HL-60 (cell line): ENCODE results near the gene NRP1.

Experiments
- DNase-seq, 2 experiments: peaks; one replicate each; pipeline ENCODE4 v3.0.0-alpha.2; 2010 to 2020; ENCODE audit warnings: low read depth in 1 of 2, low spot score in 1 of 2
- H3K27ac ChIP-seq: fragments of 250-450 bp; sonication (Bioruptor Pico); replicated peaks from 2 replicates; pipeline ENCODE4 v1.5.1; 2020; ENCODE audit warnings: mild to moderate bottlenecking, moderate library complexity
- H3K27me3 ChIP-seq: fragments of 250-450 bp; sonication (Bioruptor Pico); 2 replicates; pipeline ENCODE4 v1.5.1; 2021; ENCODE audit warnings: mild to moderate bottlenecking, moderate library complexity; ENCODE audit not compliant: insufficient read depth, poor library complexity, severe bottlenecking
- H3K4me3 ChIP-seq: replicated peaks from 2 replicates; pipeline ENCODE4 v1.5.1; 2011; ENCODE audit warnings: mild to moderate bottlenecking, control low read depth, low read length; ENCODE audit not compliant: insufficient read depth
- GABPA ChIP-seq: IDR thresholded peaks from 2 replicates; pipeline ENCODE4 v1.6.1; 2012; ENCODE audit warnings: low read depth
- POLR2AphosphoS5 ChIP-seq: IDR thresholded peaks from 2 replicates; pipeline ENCODE4 v1.6.1; 2012; ENCODE audit warnings: low read depth
- SPI1 ChIP-seq: IDR thresholded peaks from 2 replicates; pipeline ENCODE4 v1.6.1; 2012; ENCODE audit warnings: low read depth, mild to moderate bottlenecking, borderline replicate concordance
- TF ChIP-seq, protein P1 (sequence below): IDR thresholded peaks from one replicate; pipeline ENCODE4 v1.5.1; 2011; ENCODE audit warnings: low read length, control low read depth, inconsistent platforms; ENCODE audit not compliant: insufficient read depth
- TF ChIP-seq, protein P2 (sequence below): IDR thresholded peaks from 2 replicates; pipeline ENCODE4 v1.6.1; 2012; ENCODE audit warnings: low read depth; ENCODE audit not compliant: insufficient replicate concordance

Gene NRP1

DNA sequence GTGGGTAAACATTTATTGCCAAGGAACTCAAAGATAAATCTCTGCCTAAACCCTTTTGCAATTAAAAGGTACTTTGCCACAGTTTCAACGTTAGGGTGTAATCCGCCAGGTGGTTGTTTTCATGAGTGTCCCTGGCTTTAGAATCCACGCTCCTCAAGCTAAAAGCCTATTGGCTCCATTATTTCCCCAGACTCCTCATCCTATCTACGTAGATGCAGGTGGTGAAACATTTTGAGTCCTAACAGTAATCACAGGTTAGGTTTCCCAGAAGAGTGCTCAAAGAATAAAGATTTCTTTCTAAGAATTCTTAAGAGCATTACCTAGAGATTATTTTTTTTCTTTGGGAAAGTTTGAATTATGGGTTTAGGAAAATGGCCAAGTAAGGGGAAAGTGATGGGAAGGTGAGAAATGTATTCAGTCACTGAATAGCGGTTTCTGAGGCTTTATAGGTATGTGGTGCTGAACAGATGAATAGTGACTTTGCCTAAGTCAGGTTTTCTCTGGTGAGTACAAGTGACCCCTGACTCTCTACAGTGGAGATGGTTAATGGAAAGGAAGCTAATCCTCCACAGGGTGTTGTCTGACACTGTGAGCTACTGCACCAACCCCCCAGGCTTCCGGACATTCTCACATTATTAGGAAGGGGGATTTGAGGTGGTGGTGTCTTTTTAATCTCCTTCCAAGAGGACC, 60.2 kb downstream of the NRP1 start:
- H3K27me3 ChIP-seq: peaks cover 2% of the 10 kb centered on the region
- DNase-seq: no peak
- TF ChIP-seq, protein P1, sequence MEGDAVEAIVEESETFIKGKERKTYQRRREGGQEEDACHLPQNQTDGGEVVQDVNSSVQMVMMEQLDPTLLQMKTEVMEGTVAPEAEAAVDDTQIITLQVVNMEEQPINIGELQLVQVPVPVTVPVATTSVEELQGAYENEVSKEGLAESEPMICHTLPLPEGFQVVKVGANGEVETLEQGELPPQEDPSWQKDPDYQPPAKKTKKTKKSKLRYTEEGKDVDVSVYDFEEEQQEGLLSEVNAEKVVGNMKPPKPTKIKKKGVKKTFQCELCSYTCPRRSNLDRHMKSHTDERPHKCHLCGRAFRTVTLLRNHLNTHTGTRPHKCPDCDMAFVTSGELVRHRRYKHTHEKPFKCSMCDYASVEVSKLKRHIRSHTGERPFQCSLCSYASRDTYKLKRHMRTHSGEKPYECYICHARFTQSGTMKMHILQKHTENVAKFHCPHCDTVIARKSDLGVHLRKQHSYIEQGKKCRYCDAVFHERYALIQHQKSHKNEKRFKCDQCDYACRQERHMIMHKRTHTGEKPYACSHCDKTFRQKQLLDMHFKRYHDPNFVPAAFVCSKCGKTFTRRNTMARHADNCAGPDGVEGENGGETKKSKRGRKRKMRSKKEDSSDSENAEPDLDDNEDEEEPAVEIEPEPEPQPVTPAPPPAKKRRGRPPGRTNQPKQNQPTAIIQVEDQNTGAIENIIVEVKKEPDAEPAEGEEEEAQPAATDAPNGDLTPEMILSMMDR: no peak
- TF ChIP-seq, protein P2, sequence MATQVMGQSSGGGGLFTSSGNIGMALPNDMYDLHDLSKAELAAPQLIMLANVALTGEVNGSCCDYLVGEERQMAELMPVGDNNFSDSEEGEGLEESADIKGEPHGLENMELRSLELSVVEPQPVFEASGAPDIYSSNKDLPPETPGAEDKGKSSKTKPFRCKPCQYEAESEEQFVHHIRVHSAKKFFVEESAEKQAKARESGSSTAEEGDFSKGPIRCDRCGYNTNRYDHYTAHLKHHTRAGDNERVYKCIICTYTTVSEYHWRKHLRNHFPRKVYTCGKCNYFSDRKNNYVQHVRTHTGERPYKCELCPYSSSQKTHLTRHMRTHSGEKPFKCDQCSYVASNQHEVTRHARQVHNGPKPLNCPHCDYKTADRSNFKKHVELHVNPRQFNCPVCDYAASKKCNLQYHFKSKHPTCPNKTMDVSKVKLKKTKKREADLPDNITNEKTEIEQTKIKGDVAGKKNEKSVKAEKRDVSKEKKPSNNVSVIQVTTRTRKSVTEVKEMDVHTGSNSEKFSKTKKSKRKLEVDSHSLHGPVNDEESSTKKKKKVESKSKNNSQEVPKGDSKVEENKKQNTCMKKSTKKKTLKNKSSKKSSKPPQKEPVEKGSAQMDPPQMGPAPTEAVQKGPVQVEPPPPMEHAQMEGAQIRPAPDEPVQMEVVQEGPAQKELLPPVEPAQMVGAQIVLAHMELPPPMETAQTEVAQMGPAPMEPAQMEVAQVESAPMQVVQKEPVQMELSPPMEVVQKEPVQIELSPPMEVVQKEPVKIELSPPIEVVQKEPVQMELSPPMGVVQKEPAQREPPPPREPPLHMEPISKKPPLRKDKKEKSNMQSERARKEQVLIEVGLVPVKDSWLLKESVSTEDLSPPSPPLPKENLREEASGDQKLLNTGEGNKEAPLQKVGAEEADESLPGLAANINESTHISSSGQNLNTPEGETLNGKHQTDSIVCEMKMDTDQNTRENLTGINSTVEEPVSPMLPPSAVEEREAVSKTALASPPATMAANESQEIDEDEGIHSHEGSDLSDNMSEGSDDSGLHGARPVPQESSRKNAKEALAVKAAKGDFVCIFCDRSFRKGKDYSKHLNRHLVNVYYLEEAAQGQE: no peak
- TF ChIP-seq SPI1 (no peak), POLR2AphosphoS5 (no peak)
- H3K27ac ChIP-seq: no peak overlapping the region
- H3K4me3 ChIP-seq: no peak overlapping the region

DNA sequence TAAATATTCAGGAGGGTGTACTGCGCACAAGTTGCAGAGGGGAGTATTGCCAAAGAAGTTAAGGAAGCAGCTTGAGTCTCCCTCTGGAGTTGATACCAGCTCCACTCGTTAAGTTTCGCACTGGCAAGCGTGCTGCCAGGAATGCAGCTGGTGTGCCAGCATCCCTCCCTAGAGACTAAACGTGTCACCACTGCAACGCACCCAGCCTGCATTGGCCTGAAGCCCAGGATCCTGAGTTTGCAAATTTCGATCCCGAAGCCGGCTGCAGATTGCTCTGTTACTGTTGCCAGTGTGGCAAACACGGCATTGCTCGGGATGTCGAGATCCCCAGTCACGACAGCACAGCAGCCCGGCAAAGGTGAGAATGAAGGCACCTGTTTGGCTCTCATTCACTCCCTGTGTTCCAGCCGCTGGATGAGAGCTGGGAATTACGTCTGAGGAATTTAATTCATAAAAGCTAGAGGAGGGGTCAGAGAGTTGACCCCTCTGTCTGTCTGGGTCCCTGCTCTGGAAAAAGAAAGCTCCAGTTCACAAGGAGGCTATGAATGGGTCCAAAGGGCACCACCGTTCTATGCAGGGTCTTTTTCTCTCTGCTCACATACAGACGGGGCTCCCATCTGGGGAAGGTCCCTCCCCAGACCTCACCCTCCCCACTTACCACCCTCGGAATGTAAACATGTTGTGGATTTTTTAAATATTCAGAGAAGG, 61.0 kb downstream of the NRP1 start:
- DNase-seq: no peak
- no peak overlapping the region for H3K4me3 ChIP-seq
- H3K27ac ChIP-seq: no peak overlapping the region

GRCh38 chr10:33272635-33273034, 61.8 kb downstream of the NRP1 start:
- Histone ChIP-seq H3K4me3 (no peak overlapping the region), H3K27ac (no peak overlapping the region), H3K27me3 (peaks cover 2% of the 10 kb centered on the region)
- DNase-seq: no peak
- TF ChIP-seq GABPA (no peak), SPI1 (no peak), POLR2AphosphoS5 (no peak)
- TF ChIP-seq, protein P1: no peak
- TF ChIP-seq, protein P2: no peak

More for the DNA sequence above, 61.0 kb downstream of the NRP1 start:
- TF ChIP-seq, protein P1: no peak
- TF ChIP-seq, protein P2: no peak
- TF ChIP-seq SPI1: no peak
- TF ChIP-seq POLR2AphosphoS5: no peak
- TF ChIP-seq GABPA: no peak
- H3K27me3 ChIP-seq: peaks cover 2% of the 10 kb centered on the region
